ENCODE measurements around the gene PALLD.

DNA sequence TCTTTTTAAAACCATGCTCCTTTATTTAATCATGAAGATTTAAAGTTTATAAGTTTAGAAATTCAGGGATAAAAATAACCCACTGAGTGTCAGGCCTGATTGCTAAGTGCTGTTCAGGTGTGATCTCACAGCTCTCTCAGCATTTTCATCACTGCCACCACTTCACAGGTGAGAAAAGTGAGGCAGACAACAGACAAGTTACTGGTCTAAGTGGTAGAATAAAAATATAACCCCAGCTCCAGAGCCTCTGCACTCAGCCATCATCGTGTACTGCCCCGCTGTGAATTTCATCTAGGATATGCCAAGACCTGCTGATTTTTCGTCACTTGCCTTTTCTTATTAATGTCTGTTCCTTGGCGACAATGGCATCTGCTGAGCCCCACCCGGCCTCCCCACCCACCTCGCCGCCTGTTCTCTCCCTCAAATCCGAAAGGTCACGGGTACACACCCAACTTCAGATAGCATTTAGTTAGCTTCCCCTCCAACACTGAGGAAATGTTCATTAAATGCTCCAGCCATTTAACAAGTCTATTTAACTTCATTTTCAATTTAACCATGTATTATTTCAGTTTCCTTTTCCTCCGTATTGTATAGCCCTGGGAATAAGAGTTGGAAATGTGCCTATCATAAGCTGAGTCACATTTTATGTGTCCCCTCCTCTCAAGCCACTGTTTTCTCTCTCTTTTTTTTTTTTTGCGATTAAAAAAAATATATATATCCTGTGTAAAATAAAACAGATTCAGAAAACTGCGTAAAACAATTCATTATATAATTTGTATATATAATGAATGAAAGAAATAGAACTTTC lies 276.7 kb downstream of the PALLD start:
- no peak for TF ChIP-seq MYC (IDR thresholded peaks at IDR 0.05; ENCODE audit: low read depth, low read length)
- TF ChIP-seq EZH2 (IDR thresholded peaks at IDR 0.05; ENCODE audit: borderline replicate concordance, low read depth, low read length, severe bottlenecking): no peak
- TF ChIP-seq CTCF (IDR thresholded peaks at IDR 0.05; ENCODE audit: extremely low read depth in 1 of 2, insufficient read depth in 1 of 2, low read depth in 1 of 2, low read length in 2 of 2): no peak
- no peak for TF ChIP-seq POLR2A (IDR thresholded peaks at IDR 0.05; ENCODE audit: low read depth, low read length)
- TF ChIP-seq POLR2AphosphoS5 (IDR thresholded peaks at IDR 0.05; ENCODE audit: insufficient read depth, low read depth, low read length): no peak
- no peak for TF ChIP-seq GATA2 (IDR thresholded peaks at IDR 0.05; ENCODE audit: insufficient read depth, insufficient read length, low read depth, low read length)
- no peak for TF ChIP-seq JUN (IDR thresholded peaks at IDR 0.05; ENCODE audit: borderline replicate concordance, insufficient read depth, insufficient read length, low read depth)
- no peak for TF ChIP-seq MAX (IDR thresholded peaks at IDR 0.05; ENCODE audit: insufficient read depth, insufficient read length)
- TF ChIP-seq FOS (IDR thresholded peaks at IDR 0.05; ENCODE audit: borderline replicate concordance, insufficient read depth, low read length): peak; percentile 23

Measured in endothelial cell of umbilical vein (primary cell).